HEK293T (cell line): ENCODE measurements around the gene GAD1.

ENCODE experiments used
- FOXM1 ChIP-seq: fragments of 450-650 bp; IDR thresholded peaks from 2 replicates; pipeline ENCODE4 v1.6.1; 2017; ENCODE audit warnings: mild to moderate bottlenecking, borderline replicate concordance
- L3MBTL2 ChIP-seq: fragments of 450-650 bp; conservative IDR thresholded peaks from 2 replicates; pipeline ENCODE4 v1.6.1; 2016; ENCODE audit warnings: mild to moderate bottlenecking
- SUZ12 ChIP-seq: fragments of 450-650 bp; IDR thresholded peaks from 2 replicates; pipeline ENCODE4 v1.6.1; 2016; ENCODE audit warnings: mild to moderate bottlenecking

DNA sequence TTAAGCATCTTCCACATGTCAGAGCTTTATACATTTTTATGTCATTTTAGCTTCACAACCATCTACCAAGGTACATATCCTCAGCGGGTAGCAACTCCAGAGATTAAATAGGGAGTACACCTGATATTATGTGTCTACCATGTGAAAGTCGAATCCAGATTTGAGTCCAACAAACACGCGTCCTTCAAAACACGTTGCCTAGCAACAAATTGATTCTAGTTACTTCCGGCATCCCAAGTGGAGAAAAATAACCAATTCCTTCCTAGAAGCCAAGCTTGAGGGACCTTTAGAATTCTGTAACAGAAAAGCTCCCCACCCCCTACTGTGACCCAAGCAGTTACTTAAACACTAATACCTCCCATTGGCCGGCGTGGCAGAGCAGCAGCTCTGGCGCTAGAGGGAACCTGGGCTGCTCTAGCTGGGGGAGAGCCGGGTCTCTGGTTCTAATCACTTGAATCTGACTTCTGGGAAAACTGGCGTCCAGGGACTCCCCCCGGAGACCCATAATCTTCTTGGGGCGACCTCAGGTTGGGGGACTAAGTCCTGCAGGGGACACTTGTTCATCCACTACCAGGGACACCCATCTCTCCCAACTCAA, 46.6 kb upstream of the GAD1 start, which contains the start of gene ERICH2:
- no peak for TF ChIP-seq FOXM1
- no peak for TF ChIP-seq L3MBTL2
- no peak for TF ChIP-seq SUZ12
